ENCODE results near the gene CLCN4.

CLCN4 gene

DNA sequence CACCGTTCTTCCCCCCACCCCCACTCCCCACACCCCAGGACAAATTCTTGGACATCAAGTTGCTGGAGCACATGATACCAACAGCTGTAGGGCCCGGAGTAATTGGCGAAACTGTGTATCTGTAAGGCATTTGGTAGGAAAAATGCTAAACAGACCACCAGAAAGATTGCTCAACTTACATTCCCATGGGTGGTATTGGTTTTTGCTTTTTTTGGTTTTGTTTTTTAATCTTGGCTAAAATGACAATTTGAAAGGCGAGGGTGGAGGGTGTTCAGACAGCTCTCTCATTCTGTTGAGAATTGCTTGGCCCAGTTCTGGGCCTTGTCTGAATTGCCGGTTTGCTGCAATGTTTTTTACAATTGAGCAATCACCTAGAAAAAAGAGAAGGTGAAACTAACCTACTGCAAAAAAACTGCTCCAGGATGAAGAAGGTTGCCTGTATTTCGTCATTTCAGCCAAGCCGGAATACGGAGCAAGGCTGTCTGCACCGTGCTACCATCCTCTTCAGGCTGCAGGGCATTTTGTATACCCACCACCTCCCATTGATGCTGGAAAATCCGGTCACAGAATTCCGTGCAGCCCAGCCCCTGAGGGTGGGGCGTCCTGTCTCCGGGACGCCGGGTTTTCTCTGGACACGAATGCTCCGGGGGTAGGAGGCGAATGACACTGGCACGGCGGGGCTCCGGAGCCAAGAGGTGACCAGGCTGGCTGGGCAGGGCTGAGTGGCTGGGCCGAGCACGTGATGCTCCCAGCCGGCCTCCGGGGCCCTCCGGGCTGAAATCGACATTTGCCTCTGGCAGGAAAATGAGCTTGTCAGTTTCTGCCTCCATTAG lies at the start of gene CLCN4:
TSS of gene CLCN4 (plus strand) at position 777 of the 833 bp plus-strand sequence. CDS start 28,058 bp downstream, outside the sequence.
- no peak for DNase-seq

DNA sequence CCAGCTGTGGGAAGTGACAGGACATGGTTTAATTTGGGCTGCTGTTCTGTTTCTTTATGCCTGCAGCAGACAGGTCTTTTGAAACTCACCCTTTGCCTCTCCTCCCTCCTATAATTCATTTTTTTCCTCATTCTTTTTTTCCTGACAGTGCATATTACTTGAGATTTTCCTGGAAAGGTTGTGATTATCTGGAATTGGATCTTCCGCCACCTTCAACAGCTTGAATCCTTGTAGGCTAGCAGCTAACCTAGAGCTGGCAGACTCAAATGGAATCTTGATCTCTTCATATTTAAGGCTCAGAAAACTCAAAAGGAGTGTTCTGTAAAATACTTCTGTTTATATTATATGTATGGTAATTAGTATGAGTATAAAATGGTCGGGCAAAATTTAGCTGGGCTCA lies 49.3 kb upstream of the CLCN4 start:
- DNase-seq, result no peak

DNA sequence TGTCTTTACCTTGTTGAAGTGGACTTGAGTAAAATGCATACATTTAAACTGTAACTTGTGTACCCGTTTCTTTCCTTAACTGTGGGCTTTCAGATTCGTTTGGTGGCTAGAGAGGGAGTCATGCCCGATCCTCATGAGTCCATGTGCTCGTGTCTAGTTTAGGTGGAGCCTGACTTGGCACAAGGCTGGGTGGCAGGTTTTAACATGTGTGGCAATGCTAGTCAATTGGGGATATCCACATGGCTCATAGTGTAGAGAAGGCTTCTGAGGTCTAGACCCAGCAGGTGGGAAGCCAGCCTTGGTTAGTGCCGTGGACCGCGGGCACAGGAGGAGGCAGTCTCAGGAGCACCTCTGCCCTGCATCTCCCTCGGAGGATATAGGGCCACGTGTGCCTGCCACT lies 48.5 kb upstream of the CLCN4 start:
- no peak for DNase-seq

DNA sequence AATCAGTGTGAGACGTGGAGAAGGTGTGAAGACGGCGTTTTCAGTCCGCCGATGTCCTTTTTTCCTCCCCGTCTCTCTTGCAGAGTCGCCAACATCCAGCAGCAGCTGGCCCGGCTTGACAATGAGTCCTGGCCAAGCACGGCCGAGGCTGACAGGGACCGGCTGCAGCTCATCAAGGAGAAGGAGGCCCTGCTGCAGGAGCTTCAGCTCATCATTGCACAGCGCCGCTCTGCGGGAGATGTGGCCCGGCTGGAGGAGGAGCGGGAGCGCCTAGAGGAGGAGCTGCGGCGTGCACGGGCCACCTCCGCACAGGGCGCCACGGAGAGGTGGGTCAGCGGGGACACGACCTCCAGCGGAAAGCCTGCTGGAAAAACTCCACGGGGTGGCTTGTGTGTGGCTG lies 47.1 kb upstream of the CLCN4 start:
- DNase-seq, result no peak

DNA sequence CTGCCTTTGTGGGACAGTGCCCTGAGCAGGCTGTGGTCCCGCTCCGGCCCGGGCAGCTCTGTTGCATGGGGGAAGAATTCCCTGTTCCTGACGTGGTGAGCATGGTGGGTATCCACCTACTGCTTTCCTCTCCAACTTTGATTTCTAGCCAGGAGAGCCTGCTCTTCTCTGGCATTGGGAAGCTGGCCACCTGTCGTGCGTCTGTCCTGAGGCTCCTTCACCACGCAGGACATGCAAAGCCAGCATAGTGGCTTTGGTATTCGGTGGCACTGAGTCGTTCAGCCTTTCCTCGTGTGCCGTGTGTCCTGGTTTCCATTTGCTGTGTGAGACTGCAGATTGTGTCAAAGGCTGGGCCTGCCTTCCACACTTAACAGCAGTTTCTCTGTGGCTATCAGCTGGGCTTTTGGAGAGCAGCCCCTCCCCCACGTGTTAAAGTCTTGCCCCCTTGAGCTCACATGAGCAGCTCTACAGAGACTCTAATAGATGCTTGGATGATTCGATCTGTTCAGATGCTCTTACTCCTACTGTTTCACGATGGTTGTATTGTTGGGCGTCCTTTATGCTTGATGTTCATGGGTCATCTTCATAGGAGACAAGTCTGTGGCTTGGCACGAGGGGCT lies 46.3 kb upstream of the CLCN4 start:
- DNase-seq, result no peak

DNA sequence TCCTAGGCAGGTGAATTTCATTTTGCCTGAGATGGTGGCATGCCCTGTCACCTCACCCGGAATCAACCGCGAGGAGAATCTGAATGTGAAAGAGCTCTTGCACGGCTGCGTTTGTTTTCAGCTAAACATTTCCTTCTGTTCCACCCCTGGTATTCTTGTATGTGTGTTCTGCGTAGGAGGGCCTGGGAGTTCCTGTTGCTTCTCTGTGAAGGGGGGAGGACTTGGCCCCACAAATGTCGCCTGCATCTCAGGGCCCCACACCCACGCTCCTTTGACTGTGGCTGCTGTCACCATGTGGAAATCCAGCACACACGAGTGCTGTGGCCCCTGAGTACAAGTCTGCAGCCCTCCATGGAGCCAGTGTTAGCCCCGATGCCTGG lies 45.8 kb upstream of the CLCN4 start:
- no peak for DNase-seq

DNA sequence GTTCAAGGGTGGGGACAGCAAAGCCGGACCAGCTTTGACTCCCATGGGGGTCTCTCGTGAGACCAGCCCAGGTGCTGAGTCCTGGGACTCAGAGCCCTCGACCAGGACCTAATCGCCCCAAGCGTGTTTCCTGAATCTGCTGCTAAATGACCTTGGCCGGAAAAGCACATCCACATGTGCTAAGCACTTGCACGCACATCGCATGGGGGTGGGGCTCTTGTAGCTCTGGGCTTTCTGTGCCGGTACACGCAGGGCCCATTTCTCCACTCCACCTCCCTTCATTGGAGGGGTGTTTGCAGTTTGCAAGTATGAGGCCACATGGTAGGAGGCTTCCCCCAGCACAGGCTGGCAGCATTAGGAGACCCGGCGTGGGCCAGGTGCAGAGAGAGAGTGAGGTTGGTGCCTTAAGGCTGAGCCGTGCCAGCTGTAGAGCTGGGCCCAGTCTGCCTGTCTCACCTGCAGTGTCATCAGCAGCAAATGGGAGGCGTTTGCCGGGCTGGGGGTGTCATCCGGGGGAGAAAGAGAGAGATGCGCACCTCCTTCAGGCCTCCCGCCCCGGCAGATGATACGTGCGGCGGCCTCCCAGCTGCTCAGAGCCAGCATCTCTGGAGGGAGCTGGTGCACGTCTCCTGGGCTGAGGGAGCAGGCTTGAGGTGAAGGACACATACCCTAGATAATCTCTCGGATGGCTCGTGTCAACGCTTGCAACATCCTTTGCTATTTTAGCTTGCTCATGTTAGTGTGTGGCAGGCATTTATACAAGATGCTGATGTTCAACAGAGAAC lies 45.2 kb upstream of the CLCN4 start:
- no peak for DNase-seq

DNA sequence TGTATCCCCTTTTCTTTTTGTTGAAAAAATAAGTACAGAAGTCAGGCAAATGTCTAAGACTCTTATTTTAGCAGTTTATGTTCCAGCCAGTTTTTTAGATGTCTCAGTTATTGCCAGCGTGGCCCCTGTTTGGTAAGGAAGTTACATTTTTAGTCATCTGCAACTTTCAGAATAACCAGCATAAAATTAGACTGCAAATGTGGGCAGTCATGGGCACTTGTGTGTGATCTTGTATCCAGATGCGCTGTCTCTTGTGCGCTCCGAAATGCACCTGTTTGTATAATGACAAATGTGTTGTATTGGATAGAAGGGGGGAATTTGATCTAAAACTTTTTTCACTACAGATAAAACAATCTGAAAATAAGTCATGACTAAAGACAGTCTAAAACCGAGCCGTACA lies 44.3 kb upstream of the CLCN4 start:
- DNase-seq, result no peak

DNA sequence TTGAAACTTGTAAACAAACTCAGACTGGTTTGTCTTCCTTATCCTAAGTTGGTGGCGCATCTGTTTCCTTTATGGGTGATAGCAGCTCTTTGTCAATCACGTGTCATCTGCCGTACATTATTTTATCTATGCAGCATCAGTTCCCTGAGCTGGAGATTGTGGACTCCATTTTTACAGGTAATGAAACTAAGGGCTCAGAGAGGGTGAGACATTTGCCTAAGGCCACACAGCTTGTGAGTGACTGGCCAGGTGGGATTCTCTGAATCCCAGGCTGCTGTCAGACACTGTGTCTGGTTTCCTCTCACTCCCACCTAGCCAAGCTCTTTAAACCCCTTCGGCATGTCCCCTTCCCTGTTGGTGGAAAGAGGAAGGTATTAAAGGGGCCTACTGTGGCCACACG lies 41.7 kb upstream of the CLCN4 start:
- DNase-seq, result no peak

DNA sequence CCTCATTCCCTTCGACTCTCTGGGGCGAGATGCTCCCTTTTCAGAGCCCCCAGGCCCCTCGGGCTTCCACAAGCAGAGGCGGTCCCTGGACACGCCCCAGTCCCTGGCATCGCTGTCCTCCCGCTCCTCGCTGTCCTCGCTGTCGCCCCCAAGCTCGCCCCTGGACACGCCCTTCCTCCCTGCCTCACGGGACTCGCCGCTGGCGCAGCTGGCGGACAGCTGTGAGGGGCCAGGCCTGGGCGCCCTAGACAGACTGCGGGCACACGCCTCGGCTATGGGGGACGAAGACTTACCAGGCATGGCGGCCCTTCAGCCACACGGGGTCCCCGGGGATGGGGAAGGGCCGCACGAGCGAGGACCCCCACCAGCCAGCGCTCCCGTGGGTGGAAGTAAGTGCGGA lies 39.5 kb upstream of the CLCN4 start:
- DNase-seq, result no peak

DNA sequence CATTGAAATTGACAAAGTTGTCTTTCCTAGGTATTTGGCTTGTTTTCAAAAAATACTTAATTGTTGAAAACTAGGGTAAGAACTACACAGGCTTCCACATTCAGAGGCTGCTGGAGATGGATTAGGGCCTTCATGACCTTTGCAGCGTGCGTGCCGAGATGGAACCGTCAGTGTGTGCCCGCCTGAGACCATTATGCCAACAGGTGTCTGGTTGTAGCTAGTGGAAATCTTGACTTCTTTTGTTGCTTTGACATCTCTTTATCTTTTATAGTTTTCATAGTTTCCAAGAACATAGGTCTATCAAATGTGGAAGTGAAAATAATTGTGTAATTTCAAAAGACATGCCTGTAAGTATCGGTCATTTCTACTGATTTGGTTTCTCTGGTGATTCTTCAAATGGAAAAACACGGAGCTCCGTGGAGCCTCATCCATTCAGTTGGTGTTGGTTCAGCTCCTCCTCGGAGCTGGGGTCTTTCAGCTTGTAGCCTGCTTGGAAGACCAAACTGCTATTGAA lies 38.9 kb upstream of the CLCN4 start:
- no peak for DNase-seq

DNA sequence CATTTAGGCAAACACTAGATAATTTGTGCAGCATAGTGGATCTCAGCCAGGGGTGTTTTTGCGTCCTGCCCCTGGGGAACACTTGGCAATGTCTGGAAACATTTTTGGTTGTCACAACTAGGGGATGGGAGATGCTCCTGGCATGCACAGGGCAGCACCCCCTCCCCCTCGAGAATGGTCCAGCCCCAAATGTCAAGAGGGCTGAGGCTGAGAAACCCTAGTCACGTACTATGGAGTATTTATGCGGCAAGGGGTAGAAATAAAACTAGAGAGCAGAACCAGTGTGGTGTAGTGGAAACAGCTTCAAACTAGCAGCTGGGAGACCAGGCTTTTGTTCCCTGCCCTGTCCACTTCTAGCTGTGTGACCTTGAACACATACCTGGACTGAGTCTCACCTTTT lies 38.2 kb upstream of the CLCN4 start:
- DNase-seq, result no peak

DNA sequence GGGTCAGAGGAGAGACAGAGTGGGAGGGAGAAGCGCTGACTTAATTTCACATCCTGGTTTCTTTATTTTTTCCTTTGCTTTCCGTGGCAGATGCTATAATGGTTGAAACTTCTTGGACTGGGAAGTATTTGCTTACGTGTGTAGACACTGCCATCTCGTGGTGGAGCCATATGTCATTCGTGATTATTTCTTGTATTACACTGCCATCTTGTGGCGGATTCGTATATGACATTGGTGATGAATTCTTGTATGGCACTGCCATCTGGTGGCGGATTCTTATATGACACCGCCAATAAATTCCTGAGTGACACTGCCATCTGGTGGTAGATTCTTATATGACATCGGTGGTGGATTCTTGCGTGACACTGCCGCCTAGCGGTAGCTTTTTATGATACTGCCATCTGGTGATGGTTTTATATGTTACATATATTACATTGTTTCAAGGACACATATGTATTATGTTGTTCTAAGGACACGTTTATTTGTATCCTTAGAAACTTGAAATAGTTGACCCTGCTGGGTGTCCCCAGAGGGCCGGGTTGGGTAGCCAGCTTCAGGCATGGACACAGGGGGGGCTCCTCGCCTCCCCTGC lies 37.3 kb upstream of the CLCN4 start:
- DNase-seq, result peak; percentile 43

DNA sequence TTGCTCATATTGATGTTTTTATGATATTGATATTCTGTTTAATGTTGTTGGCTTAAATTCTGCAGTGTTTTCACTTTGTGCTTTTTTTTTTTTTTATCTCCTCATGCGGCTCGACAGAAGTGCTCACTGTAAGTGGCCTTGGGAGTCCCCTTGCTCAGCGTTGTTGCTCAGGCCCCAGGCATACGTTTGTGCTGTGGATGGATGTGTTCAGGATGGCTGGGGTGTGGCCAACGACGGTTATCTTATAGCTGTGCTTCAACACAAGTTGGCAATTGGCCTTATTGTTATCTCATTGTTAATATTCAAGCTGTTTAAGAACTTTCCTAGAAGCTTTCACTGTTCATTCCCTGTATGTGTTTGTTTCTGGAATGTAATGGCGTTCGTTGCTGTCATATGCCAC lies 36.4 kb upstream of the CLCN4 start:
- DNase-seq, result no peak

DNA sequence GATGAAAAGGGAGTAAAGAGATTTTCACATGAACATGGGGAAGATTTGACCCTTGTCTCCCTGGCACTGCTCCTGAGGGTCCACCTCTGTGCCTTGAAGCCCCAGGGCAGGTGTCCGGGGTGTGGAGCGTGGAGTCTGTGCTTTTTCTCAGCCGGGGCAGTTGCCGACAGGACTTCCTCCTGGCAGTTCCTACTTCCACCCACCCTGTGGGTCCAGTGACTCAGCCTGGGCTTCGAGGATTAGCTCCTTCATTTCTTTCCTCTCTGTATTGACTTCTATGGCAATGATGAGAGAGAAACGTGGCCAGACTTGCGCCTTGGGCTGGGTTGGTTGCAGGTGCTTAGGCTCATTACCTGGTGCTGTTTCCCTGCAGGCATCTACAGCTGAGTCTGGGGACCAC lies 35.9 kb upstream of the CLCN4 start:
- DNase-seq, result no peak

DNA sequence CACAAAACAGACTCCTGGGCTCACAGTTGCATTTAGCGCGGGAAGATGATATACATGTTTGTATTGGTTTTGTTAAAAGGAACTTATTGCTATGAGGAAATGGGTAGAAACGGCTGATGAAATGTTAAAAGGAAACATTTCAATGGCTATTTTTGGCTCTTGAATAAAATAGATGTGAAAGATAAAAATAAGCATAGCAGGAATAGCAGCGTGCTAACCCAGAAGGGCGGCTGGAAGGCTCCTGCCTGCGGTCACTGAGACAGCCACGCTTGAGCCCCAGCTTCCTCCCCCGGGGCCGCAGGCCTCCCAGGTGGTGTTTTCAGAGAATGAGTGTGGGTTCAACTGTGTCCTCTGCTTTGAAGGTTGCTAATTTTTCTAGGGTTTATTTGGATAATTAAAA lies 35.0 kb upstream of the CLCN4 start:
- no peak for DNase-seq

DNA sequence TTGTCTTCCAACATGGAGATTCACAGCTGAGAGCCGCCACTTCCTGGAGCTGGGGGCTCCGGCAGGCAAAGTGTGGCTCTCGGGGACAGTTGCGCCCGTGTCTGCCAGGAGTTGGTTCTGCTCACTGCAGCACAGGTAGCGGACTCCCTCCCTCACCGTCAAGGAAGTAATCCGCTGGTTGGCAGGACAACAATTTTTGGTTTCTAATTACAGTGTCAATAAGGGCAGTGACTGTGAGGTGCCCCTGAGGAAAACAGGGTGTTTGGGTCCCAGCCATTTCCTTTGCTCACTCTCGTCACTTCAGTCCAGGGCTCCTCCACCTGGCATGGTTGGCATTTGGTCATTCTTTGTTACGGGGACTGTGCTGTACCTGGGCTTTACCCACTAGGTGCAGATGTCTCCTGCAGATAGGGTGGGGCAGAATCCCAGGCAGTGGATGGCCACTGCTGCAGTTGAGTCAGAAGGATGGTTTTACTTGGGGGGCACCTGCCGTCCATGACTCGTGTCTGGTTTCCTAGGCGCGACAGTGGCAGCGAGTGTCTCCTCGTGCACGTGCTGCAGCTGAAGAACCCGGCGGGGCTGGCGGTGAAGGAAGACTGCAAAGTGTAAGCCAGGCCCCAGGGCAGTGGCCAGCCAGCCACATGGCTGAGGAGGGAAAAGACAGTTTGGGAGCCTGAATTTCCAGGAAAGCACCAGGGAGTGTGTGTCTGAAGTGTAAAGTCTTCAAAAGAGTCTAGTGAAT lies 32.1 kb upstream of the CLCN4 start:
- no peak for DNase-seq

DNA sequence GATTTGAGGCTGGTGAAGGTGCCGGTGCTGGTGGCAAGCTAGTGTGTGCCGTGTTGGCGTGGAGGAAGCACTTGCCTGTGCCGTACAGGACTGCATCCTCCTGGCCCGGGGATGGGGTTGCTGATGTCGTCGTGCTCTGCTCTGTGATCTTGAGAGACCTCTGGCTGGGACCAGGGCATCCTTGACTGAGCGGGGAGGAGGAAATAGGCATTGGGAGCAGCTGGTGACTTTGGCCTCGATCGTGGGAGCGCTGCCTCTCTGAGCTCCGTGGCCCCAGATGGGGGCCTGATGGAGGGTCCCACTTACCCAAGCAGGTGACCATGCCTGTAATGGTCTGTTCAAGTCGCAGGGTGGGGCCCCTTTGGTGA lies 31.5 kb upstream of the CLCN4 start:
- no peak for DNase-seq

DNA sequence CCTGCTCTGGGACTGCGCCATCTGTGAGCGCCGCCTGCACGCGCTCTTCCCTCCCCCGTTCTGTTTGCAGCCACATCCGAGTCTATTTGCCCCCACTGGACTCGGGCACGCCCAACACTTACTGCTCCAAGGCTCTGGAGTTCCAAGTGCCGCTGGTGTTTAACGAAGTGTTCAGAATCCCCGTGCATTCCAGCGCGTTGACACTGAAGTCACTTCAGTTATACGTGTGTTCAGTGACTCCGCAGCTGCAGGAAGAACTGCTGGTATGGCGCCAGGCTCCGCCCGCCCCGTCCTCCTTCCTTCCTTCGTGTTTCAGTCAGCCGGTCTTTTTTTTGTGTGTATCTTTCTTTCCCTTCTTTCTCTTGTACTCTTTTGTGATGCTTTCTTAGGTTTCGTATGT lies 30.7 kb upstream of the CLCN4 start:
- no peak for DNase-seq

DNA sequence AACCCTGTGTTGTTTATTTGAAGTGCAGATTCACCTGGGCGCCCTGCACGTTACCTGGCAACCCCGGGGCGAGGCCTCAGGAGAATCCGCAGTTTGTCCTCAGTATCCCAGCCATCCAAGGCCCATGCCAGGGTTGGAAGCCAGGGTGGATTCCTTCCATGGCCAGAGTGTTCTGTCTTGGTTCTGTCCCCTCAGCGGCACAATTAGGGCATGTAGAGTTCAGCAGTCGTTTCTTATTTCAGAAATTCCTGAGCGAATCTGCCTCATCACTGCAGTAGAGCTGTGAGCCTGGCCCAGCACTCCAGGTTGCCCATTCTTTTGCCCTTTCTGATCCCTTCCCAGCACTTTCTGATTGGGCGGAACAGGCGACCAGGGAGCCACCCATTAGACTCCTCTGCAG lies 29.9 kb upstream of the CLCN4 start:
- no peak for DNase-seq

DNA sequence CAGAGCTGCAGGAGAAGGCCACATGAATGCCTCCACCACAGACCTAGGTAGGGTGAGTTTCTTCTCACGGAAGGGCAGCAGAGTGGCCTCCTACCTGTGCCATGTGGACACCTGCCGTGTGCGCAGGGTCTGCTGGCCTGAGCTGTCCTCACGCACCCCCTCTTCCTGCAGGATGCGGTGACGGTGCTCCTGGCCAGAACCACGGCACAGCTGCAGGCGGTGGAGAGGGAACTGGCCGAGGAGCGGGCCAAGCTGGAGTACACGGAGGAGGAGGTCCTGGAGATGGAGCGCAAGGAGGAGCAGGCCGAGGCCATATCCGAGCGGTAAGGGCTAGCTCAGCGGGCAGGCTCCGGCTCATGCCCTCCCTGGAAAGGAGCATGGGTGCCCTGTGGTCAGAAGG lies 28.4 kb upstream of the CLCN4 start:
- DNase-seq, result no peak

DNA sequence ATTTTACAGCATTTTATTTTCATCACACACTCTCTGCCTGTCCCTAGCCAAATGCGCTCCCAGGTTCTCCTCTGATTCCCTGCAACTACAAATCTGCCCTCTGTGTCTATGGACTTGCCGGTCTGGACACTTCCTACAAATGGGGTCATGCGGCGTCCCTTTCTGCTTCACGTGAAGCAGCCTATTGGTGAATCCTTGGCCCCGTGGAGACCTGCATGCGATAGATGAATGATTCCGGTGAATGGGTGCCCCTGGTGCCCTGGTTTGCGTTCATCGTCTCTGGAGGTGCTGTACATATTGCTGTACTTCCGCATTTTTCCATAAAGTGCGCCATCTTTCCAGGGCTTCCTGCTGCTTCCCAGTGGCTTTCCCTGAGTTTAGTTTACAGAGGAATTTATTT lies 27.5 kb upstream of the CLCN4 start:
- no peak for DNase-seq

DNA sequence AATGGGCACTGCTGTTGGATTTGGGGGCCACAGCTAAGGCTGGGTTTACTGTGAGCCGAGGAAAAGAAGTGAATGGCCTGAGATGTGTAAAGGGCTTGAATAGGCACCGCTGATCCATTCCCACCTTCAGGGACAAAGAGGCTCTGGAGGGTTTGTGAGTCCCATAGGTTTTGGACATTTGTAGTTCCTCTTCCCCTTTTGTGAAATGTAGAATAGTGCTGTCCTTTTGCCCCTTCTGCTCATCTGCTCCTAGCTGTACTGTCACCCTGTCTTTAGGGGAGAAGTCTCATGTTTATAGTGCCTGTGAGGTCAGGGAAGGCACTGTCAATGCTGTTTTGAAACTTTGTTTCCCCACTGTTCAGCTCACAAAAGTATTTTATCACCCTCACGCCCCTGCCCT lies 26.4 kb upstream of the CLCN4 start:
- no peak for DNase-seq
